Activated B cell treated with CpG ODN at 0.5 μM for 24 hours (primary cell): Measurements from ENCODE around the gene OLFML3. TPM values are rescaled to one million over a fixed set of nuclear protein-coding genes. Genes with fewer than 3 reads are reported as not detected.

Experiments
- ATAC-seq: fragments of 200-7000 bp; cut with Tn5 transposase; one replicate; pipeline ENCODE4 v1.10.0; 2021; ENCODE audit warnings: low read depth, mild to moderate bottlenecking, moderate library complexity
- CTCF ChIA-PET: fragments of 350-600 bp; sonication (Branson Sonifier 250); formaldehyde crosslinking; loops from one replicate; lab custom pipeline; 2021; ENCODE audit warnings: antibody characterized with exemption; lab: Charles Lee
- POLR2A ChIA-PET: fragments of 350-600 bp; sonication (Branson Sonifier 250); formaldehyde crosslinking; loops from one replicate; lab custom pipeline; 2021; ENCODE audit warnings: antibody characterized with exemption; lab: Charles Lee
- DNase-seq: peaks from one replicate; pipeline ENCODE4 v3.0.0; 2022
- H3K27ac Mint-ChIP-seq: one replicate; pipeline ENCODE4 v1.8.0; 2020; ENCODE audit warnings: mixed read lengths
- H3K27me3 Mint-ChIP-seq: one replicate; pipeline ENCODE4 v1.8.0; 2021; ENCODE audit warnings: mixed read lengths
- H3K36me3 Mint-ChIP-seq: one replicate; pipeline ENCODE4 v1.8.0; 2021; ENCODE audit warnings: low read depth, mixed read lengths
- H3K4me1 Mint-ChIP-seq: one replicate; pipeline ENCODE4 v1.8.0; 2021; ENCODE audit warnings: mixed read lengths
- H3K4me3 Mint-ChIP-seq: one replicate; pipeline ENCODE4 v1.8.0; 2020; ENCODE audit warnings: mild to moderate bottlenecking, mixed read lengths
- H3K9me3 Mint-ChIP-seq: one replicate; pipeline ENCODE4 v1.8.0; 2020; ENCODE audit warnings: mixed read lengths
- CTCF ChIP-seq: fragments of 200-600 bp; IDR thresholded peaks from one replicate; pipeline ENCODE4 v1.8.0; 2022; ENCODE audit warnings: antibody characterized with exemption, mild to moderate bottlenecking
- intact Hi-C: fragments of 100-400 bp; cut with micrococcal nuclease; formaldehyde crosslinking; loops from one replicate; pipeline ENCODE4 v1.15.1; 2024
- total RNA-seq: library from RNA; stranded (reverse); gene quantifications from 2 replicates; pipeline ENCODE4 v1.2.3, GENCODE V29; 2022

OLFML3 gene
- 0.27 and 0.29 TPM in 2 replicates for total RNA-seq

GRCh38 chr1:113978863-113979702, at the start of gene OLFML3:
OLFML3 (plus strand) TSS chr1:113979474; CDS start chr1:113979517, 43 bp downstream.
- no peak for ATAC-seq
- Mint-ChIP-seq H3K9me3 (no peaks in the 10 kb centered on the region), H3K36me3 (peaks cover 19% of the 10 kb centered on the region), H3K27me3 (no peaks in the 10 kb centered on the region), H3K27ac (no peak within 1 kb of the TSS), H3K4me3 (no peak within 1 kb of the TSS), H3K4me1 (peaks cover 14% of the 10 kb centered on the region)
- DNase-seq = no peak
- CTCF ChIA-PET = interaction anchor here (0.7 to 2.2 kb wide), 6 partner anchors 304 to 1264 kb away, joined by 3 to 15 read pairs (median 4); partner anchors contain the start of gene PPM1J
- POLR2A ChIA-PET = interaction anchor here (0.6 kb wide), 1 partner anchor 53 kb away, joined by 3 read pairs; no protein-coding TSS in a partner anchor
- no peak for TF ChIP-seq CTCF
- intact Hi-C loops = loop anchor here (1.0 kb wide), 4 partner anchors 144 to 1073 kb away; no protein-coding TSS in a partner anchor

DNA sequence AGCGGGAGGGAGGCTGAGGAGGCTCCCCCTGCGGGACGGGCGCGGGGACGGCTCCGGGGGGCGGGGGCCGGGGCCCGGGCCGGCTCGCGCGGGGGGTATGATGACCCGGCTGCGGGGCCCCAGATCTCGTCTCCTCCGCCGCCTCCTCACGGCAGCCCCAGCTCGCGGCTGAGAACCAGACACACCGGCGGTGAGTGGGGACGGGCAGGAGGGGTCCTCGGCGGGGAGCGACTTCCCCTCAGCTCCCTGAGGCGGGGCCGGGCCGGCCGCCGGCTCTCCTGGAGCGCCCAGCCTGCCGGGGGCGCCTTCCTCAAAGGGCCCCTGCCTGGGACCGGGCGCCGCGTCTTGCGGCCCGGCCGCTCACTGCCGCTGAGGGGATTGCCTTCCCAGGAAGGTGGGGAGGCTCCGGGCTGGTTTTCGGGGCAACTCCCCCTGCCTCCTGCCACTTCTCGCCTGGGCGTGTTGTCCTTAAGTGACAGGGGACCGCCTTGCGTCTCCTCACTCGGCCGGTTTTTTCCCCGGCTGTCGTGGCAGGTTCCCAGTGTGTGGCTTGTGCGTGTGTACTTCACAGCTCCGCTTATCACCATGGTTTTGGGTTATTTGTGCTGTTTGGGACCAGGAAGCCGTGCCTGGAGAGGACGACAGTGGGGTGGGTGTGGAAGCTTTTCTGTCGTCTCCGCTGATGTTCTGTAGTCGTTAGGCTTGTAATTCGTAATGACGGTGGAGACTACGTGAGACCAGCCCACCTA, 49.4 kb upstream of the OLFML3 start:
- TF ChIP-seq CTCF = no peak
- H3K9me3 Mint-ChIP-seq = no peaks in the 10 kb centered on the region
- intact Hi-C loops = loop anchor here (1.0 to 10.0 kb wide), 13 partner anchors 19 to 1215 kb away; partner anchors contain the start of genes CSDE1, DCLRE1B, LRIG2 and NRAS
- DNase-seq (peak; percentile 65), ATAC-seq (peak; percentile 40)
- peak overlapping the region; percentile 99 for H3K4me3 Mint-ChIP-seq
- POLR2A ChIA-PET = interaction anchor here (0.7 to 4.5 kb wide), 15 partner anchors 9 to 857 kb away, joined by 3 to 127 read pairs (median 6); partner anchors contain the start of genes AP4B1, DCLRE1B, LRIG2 and PHTF1
- no peaks in the 10 kb centered on the region for H3K27me3 Mint-ChIP-seq
- H3K27ac Mint-ChIP-seq = peak overlapping the region; percentile 91
- peaks cover 54% of the 10 kb centered on the region for H3K4me1 Mint-ChIP-seq
- H3K36me3 Mint-ChIP-seq = peaks cover 21% of the 10 kb centered on the region
- CTCF ChIA-PET = interaction anchor here (1.0 to 5.5 kb wide), 9 partner anchors 10 to 170 kb away, joined by 3 to 43 read pairs (median 6); partner anchors contain the start of genes AP4B1, DCLRE1B and PHTF1

- no peak for TF ChIP-seq CTCF
- intact Hi-C loops = loop anchor here (5.0 to 10.0 kb wide), 2 partner anchors 582 to 976 kb away; partner anchors contain the start of genes SLC16A1 and TRIM33
- peaks cover 21% of the 10 kb centered on the region for H3K36me3 Mint-ChIP-seq
- POLR2A ChIA-PET = interaction anchor here (0.9 to 4.5 kb wide), 9 partner anchors 9 to 171 kb away, joined by 3 to 127 read pairs (median 8); partner anchors contain the start of genes AP4B1, DCLRE1B, PHTF1 and RSBN1
- DNase-seq = peak; percentile 21
- H3K27ac Mint-ChIP-seq = peak overlapping the region; percentile 91
- no peaks in the 10 kb centered on the region for H3K9me3 Mint-ChIP-seq
- CTCF ChIA-PET = interaction anchor here (1.0 to 5.5 kb wide), 7 partner anchors 10 to 171 kb away, joined by 4 to 43 read pairs (median 7); partner anchors contain the start of genes AP4B1, DCLRE1B and PHTF1
- H3K4me3 Mint-ChIP-seq = peak overlapping the region; percentile 96
- peaks cover 61% of the 10 kb centered on the region for H3K4me1 Mint-ChIP-seq
- no peaks in the 10 kb centered on the region for H3K27me3 Mint-ChIP-seq
- ATAC-seq = peak; percentile 10
These were observed 48.6 kb upstream of the OLFML3 start for GRCh38 chr1:113930499-113931161.

DNA sequence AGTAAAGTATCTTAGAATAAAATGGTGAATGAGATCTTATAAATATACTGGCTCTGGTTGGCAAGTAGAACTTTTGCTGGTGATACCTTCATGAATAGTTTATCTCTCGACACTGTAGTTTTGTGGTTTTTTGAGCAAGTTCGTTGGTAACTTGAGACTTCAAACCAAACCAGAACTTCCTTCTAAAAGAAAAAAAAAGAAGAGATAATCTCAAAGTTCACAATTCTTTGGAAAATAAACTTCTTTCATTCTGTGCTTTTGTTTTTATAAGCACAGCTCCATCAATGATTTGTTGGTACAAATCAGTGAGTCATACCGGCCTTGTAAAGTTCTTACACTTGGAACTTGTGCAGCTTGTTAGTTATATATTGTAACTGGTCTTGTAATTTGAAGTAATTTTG, 47.8 kb upstream of the OLFML3 start:
- peak overlapping the region; percentile 96 for H3K4me3 Mint-ChIP-seq
- ChIA-PET CTCF (interaction anchor here (1.6 to 5.5 kb wide), 4 partner anchors 15 to 96 kb away, joined by 6 to 43 read pairs (median 24); partner anchors contain the start of genes AP4B1 and DCLRE1B), POLR2A (interaction anchor here (1.1 to 4.5 kb wide), 3 partner anchors 22 to 119 kb away, joined by 4 to 127 read pairs (median 28); partner anchors contain the start of genes AP4B1, DCLRE1B and RSBN1)
- intact Hi-C loops = loop anchor here (5.0 to 10.0 kb wide), 2 partner anchors 581 to 977 kb away; partner anchors contain the start of genes SLC16A1 and TRIM33
- no peak for DNase-seq
- H3K27me3 Mint-ChIP-seq = no peaks in the 10 kb centered on the region
- no peaks in the 10 kb centered on the region for H3K9me3 Mint-ChIP-seq
- no peak overlapping the region for H3K27ac Mint-ChIP-seq
- TF ChIP-seq CTCF = no peak
- no peak for ATAC-seq
- peaks cover 23% of the 10 kb centered on the region for H3K36me3 Mint-ChIP-seq
- H3K4me1 Mint-ChIP-seq = peaks cover 65% of the 10 kb centered on the region
